OCI-LY1 (cell line): ENCODE results near the gene ZNF611.

Experiments
- EZH2 ChIP-seq: fragments of 200-600 bp; sonication (generic), shearing (Covaris generic); IDR thresholded peaks from 2 replicates; pipeline ENCODE4 v1.8.0; 2017; ENCODE audit warnings: borderline replicate concordance, mixed run types, mild to moderate bottlenecking, antibody characterized with exemption, low read length, moderate library complexity, mixed read lengths
- TF ChIP-seq, protein P1 (sequence below): fragments of 200-600 bp; sonication (generic), shearing (Covaris generic); IDR thresholded peaks from 2 replicates; pipeline ENCODE4 v1.5.1; 2017; ENCODE audit warnings: mild to moderate bottlenecking, antibody characterized with exemption, low read length, moderate library complexity, mixed read lengths

DNA sequence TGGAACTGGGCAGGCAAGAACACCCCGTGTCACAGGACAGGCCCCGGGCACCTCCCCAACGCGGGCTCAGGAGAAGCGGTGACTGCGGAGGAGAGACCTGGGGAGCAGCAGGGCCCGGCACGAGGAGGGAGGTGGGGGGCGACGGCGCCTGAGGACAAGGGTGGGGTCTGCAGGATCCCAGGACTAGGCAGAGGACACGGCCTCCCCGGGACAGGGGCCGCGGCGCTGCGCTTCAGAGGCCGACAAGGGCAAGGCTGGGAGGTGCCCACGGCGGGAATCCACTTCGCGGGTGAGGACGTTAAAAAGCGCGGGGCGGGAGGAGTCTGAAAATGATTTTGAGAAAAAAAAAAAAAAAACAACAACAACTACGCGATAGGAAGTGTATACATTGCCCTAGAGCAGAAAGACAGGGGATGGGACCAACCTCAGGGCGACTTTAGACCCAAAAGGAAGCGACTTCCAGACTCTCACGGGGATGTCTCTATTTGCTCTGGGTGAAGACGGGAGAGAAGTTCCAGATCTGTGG, 44.9 kb downstream of the ZNF611 start:
- TF ChIP-seq, protein P1, sequence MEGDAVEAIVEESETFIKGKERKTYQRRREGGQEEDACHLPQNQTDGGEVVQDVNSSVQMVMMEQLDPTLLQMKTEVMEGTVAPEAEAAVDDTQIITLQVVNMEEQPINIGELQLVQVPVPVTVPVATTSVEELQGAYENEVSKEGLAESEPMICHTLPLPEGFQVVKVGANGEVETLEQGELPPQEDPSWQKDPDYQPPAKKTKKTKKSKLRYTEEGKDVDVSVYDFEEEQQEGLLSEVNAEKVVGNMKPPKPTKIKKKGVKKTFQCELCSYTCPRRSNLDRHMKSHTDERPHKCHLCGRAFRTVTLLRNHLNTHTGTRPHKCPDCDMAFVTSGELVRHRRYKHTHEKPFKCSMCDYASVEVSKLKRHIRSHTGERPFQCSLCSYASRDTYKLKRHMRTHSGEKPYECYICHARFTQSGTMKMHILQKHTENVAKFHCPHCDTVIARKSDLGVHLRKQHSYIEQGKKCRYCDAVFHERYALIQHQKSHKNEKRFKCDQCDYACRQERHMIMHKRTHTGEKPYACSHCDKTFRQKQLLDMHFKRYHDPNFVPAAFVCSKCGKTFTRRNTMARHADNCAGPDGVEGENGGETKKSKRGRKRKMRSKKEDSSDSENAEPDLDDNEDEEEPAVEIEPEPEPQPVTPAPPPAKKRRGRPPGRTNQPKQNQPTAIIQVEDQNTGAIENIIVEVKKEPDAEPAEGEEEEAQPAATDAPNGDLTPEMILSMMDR = no peak
- no peak for TF ChIP-seq EZH2
